Activated CD4-positive, alpha-beta T cell treated with anti-CD3 and anti-CD28 coated beads, Interleukin-2, Interleukin-6, amounts not matched to agents 100 ng/mL and 50 ng/mL, durations not matched to agents 16 hours and 8 hours (primary cell): ENCODE measurements around the gene APP.
A peak's percentile ranks its signal among the peaks of the same experiment; 100 is the strongest.

Experiments
- DNase-seq: peaks from one replicate; pipeline ENCODE4 v3.0.0-alpha.2; 2020

The APP gene

DNA sequence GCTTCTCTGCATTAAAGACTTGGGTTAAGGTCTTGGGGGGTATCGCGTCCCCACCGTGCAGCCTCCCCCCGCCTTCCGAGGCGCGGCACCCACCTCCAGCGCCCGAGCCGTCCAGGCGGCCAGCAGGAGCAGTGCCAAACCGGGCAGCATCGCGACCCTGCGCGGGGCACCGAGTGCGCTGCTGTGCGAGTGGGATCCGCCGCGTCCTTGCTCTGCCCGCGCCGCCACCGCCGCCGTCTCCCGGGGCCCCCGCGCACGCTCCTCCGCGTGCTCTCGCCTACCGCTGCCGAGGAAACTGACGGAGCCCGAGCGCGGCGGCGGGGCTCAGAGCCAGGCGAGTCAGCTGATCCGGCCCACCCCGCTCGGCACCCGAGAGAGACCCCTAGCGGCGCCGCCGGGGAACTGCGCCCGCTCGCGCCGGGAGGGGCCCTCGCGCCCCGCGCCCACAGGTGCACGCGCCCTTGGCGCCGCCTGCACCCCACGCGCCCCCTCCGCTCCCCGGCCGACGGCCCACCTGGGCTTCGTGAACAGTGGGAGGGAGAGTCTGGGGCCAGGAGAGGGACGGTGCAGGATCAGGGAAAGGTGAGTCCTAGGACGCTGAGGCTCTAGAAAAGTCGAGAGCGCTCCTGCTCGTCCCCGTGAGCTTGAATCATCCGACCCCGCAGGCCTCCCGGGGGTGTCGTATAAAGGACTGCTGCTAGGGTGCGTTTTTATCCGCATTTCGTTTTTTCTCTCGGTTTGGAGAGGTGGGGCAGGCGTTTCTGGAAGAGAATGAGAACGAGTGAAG lies at the start of gene APP:
APP (minus strand) TSS at position 300 of the 787 bp plus-strand sequence; CDS start at position 150, 150 bp downstream.
- DNase-seq: peak; percentile 92

DNA sequence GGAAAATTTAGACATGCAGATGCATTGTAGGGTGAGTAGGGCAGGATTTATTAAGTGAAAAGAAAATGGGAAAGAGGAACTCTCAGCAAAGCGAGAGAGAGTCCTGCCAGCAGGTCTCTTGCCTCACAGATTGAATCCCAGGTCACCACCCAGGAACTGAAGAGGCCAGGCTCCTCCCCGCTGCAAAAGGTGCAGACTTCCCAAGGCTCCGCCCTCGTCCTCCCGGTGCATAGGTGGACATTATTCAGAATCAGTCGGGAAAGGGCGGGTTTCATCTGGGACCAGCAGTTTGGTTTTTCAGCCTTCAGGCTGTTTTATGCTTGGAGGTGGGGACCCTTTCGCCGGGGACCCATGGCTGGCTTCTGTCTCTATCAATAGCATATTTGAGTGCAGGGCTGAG lies 41.6 kb upstream of the APP start:
- no peak for DNase-seq

DNA sequence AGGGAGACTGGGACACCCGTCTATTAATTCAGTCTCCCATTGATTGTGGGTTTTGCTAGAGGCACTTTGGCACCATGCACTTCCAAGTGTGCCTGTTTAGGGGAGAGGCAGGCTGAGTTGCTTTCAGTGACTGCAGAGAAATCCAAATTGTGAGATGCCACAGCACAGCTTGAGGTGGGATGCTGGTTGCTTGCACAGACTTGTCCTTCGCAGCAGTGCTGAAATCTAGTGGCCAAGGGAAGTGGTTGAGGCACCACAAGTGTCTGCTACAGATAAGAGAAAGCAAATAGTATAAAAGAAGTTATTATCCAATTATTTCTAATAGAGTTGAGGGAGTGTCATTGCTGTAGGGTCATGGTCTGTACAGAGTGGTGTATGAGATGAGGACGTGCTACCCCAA lies 40.0 kb upstream of the APP start:
- no peak for DNase-seq

DNA sequence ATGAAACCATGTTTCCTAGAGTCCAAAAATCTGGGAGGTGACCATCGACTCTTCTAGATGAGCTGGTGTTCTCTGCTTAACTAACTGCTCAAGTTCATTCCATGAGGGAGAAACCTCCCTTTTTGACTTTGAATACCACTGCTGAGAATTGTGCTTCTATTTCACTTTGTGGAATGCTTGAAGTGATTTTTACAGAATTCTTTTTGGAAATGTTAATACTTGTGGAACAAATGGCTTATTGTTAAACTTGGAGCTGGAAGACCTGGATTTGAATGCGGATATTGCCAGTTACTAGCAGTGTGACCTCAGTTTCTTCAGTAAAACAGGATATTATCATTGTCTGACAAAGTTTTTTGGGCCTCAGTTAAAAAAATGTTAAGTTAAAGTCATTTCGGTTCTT lies 36.5 kb upstream of the APP start:
- no peak for DNase-seq

DNA sequence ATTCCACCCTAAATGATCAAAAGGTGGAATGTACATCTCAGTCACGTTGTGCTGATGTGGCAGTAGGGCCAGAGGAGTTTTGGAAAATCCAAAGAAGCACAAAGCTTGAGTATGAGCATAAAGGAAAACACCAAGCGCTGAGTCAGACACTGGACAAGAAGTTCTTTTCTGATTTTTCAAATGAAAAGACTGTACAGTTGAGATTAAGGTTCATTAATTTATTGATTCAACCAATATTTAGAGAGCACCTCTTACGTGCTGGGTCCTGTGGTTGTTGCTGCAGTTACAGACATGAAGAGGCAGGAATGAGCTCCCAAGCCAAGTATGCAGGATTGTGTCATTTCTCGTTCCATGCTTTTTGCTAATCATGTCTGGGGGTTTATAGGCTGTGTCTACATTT lies 28.9 kb upstream of the APP start:
- DNase-seq: no peak

DNA sequence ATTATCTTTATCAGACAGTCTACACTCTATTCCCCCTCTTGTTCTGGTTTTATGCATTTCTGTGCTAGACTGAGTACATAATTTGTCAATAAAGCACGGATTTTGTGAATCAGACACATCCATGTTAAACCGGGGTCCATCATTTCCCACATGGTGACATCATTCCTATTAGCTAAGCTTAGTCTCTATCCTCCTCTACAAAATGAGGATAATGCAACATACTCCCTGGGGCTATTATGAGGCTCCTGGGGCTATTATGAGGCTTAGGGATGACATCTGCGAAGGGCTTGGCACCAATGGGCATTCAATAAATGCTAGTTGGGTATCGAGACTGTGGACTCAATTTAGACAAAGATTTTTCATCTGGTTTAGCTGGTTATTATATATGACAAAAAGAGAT lies 25.1 kb upstream of the APP start:
- DNase-seq: no peak

DNA sequence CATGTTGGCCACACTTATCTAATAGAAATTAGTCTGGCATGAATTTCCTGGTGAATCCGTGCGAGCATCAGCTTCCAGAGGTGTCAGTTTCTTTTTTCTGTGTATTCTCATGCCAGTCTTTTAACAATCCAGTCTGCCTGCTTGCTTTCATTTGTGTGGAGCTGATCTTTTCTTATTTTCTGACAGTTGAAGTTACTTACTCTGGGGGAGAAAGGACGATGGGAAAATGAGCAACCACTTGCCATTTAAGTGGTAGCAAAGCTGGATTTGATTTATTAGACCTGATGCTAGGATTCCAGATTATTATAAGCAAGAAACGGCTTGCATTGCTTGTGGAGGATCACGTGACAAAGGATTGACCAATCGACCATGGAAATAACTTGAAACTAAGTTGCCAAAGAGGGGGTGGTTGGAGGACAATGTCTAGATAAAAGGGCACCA lies 24.3 kb upstream of the APP start:
- DNase-seq: no peak

DNA sequence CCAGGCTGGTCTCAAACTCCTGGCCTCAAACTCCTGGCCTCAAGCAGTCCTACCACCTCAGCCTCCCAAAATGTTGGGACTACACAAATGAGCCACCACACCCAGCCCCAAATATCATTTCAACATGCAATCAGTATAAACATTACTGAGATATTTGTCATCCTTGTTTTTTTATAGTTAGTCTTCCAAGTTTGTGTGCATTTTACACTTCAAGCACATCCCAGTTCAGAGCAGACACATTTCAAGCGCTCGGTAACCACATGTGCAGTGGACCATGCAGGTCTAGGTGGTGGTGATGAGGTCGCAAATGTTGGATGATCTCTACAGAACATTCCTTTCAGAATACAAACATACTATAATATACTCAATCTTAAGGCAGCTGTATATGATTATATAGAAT lies 23.8 kb upstream of the APP start:
- no peak for DNase-seq

DNA sequence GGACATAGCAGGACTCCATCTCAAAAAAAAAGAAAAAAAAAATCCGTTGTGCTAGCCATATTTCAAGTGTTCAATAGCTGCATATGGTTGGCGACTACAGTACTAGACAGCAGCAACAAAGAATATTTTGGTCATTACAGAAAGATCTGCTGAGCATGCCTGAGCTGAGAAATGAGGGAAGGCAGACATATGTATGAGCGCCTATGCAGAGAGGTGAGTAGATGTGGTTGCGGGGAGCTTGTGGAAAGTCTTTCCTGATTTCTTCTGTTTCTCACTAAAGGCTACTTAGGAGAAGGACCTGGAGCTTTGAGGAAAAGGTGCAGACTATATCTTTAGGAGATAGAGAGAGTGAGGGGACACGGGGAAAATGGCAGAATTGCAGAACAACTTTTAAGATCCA lies 21.0 kb upstream of the APP start:
- DNase-seq: no peak

DNA sequence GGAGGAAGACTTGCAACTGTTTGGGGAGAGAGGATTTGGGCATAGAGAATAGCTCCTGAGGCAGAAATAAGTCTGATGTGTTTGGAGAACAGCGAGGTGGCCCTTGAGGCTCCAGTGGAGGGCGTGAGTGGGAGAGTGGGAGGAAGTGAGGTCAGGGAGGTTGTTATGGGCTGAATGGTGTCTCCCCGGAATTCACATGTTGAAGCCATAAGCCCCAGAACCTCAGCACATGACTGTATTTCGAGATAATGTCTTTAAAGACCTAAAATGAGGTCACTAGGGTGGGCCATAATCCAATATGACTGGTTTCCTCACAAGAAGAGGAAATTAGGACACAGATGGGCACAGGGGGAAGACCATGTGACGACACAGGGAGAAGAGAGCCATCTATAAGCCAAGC lies 17.9 kb upstream of the APP start:
- no peak for DNase-seq

DNA sequence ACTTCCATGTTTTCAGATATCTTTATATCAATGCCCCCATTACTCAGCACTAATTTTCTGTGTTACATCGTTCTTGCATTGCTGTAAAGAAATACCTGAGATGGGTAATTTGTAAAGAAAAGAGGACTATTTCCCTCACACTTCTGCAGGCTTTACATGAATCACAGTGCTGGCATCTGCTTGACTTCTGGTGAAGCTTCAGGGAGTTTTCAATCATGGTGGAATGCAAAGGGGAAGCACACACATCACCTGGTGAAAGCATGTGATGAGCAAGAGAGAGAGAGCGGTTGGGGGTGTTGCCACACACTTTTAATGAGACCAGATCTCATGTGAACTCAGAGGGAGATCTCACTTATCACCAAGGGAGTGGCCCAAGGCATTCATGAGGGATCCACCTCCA lies 14.9 kb upstream of the APP start:
- no peak for DNase-seq

DNA sequence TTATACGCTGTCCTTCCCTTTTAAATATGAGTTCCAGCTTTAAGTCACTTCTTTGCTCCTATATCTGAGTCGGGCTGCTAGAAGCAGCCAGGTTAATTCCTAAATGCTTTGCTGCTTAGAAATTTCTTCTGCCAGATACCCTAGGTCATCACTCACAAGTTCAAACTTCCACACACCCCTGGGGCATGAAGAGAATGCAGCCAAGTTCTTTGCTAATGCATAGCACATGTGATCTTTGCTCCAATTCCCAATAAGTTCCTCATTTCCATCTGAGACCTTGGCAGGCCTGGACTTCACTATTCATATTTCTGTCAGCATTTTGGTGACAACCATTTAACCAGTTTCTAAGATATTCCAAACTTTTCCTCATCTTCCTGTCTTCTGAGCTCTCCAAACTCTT lies 14.5 kb upstream of the APP start:
- no peak for DNase-seq

DNA sequence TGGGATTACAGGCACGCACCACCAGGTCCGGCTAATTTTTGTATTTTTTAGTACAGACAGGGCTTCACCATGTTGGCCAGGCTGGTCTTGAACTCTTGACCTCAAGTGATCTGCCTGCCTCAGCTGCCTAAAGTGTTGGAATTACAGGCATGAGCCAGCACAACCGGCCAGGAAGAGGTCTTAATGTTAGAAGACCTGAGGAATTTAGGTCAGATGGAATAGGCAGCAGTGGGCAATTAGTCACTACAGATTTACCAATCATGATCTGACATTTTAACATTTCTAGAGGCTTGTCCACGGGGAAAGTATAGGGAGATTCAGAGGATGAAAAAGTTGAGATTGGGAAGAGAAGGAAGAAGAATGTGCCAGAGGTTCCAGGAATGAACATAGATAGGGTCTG lies 8.9 kb upstream of the APP start:
- no peak for DNase-seq

DNA sequence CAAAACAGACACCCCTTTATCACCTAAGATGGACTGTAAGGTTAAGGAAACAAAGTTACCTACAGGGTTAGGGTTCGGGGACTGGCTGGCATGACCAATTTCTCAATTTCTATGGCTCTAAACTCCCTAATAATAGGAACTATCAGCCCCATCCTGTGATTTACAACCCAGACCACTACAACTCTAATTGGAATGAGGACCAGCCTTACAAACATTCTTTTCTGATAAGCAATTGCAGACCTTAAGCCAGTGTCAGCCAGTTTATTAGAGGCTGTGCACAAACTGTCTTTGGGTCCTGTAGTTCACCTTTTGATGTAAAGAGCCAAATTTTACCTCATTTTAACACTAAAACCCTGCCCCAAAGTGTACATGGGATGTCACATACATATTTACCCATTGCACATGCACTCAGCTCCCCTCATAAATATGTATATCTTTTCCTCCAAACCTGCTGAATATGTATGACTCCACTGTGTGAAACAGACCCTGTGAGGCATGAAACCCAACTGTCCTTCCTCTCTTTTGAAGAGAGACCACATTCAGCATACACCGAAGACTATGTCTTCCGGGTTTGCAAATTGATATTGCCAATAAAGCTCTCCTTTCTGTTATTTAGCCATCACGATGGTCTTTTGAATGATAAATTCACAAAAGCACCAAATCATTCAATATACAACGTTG lies 7.3 kb upstream of the APP start:
- no peak for DNase-seq

DNA sequence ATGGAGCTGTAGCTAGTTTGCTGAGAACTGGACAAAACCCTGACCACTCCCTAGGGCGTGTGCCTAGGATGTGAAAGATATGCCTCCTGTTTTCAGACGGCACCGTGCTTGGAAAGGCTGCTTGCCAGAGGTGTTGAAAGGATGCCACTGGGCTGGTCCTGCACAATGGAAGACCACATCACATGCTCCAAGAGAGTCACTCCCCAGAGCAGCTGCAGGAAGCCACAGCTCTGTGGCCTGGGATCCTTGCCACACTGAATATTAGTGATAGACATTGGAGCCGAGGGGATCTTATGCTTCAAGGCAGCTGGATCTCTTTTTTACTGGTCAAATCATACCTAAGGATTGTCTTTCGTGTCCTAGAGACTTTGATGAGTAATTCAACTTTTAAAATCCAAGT lies 6.6 kb upstream of the APP start:
- no peak for DNase-seq

DNA sequence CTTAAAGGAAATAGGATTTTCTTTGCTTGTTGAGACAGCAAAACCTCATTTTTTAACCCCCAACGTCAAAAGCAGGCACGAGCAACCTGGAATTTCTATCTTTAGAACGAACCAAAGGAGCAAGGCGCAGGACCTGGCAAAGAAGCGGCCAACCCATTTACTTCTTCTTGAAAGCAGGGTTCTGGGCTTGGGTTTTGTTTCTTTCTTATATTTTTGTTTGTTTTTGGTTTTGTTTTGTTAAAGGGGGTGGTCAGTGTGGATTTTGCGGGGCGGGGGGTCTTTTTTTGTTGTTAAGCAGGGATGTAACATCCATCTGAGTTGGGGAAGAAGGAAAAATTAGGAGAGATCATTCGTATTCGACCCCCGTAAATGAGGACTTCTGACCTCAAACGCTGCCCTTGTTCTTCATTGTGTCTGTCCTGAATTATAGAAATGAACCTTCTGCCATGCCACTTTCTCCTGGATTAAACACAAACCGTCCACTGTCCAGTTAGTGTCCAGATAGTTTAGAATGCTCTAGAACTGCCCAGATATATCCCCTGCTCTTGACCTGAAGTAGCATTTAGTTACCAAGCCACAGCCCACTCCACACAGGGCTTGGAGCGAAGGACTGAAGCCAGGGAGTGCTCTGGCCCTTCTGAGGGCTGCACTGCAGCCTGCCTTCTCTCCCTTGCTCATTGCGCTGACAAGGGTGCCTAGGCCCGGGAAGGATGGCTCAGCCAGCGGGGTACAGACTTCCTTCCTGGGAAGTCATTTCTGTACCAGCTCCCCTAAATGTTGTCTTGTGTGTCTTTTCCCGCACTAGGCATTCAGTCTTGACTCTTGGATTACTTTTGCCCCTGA lies 909 bp upstream of the APP start:
- DNase-seq: no peak

DNA sequence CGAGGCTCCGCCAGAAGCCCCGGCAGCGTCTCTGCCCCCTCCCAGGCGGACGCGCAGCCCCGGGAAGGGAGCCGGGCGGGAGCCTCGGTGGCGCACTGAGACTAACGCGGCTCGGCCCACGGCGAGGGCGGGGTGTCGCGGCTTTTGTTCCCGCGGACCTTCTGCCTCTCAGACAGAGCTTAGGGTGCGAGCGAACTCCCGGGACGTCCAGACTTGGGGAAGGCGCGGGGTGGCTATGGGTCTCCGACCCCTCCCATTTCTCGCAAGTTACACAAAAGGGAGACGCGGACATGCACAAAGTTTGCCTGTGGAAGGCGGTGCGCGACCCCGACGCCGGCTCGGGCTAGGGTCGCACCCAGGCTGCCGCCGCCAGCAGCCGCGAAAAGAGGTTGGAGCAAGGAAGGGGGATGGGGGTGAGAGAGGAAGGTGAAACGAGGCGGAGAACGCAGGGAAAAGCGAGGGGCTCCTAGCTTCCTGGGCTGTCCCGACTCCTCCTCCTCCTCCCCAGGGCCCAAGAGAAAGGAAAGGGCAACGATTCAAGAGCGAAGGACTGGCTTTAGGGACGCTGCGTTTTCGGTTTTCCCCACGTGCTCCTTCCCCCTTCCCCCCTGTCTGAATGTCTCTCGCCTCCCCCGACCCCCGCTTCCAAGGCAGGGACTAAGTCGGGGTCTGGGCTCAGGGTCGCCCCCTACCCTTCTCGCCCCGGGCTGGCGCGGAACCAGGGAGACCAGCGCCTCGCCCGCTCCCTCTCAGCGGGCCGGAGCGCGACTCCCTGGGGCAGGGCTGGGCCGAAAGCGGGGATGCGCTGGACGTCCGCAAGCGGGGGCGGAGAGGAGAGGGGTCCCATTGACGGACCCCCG lies 729 bp downstream of the APP start:
- DNase-seq: peak; percentile 64

DNA sequence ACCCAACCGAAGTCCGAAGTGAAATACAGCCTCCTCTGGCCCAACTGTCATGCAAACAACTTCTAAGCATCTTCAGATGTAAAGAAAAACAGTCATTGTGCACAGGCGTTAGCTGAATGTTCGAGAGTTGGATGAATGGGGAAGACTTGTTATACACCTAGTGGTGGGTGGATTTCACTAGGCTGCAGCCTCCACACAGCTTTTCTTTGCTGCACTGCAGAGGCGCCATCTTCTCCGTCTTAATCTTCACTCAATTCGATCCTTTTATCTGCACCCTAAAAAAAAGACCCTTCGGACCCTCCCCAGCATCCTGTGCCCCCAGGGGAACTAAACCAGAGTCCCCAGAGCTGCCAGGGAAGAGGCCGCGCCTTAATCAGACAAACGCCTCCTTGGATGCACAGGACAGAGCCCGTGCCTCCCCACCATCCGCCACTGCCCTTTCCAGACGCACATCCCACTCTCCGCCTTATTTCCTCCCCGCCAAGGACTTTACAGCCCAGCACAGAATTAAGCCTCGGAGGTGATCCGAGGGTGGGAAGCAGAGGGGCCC lies 1.4 kb downstream of the APP start:
- DNase-seq: peak; percentile 66

DNA sequence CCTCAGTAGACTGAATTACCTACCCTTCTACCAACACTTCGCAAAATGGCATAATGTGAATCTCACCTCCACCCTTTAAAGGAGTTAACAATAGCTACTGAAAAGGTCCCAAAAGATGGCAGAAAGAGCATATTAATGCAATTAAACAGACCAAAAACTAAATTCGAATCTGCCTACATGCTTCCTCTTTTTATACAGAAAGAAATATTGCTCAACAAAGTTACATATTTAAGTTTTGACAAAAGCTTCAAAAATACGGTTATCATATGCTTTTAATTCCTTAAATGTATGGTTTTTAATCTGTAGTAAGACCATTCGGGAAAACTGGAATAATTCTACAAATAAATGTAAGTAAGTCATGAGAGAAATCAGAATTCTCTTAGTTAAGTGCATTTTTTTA lies 2.2 kb downstream of the APP start:
- no peak for DNase-seq

DNA sequence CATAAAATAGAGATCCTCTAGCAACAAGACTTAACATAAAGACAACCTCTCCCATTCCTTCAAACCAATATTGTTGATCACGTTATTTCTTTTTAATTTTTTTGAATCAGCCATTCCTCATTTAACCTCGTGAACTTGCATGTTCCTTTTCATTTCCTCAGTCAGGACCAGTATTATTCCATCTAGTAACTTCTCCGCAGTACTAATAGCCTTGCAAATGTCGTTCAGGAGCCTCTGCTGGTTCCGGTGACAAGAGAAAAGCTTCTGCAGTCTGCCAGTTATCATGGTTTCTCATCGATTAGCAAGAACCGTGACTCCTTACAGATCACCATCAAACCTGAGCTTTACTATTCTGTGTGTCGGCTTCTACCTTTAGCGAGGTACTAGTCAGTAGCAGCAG lies 3.0 kb downstream of the APP start:
- DNase-seq: no peak

DNA sequence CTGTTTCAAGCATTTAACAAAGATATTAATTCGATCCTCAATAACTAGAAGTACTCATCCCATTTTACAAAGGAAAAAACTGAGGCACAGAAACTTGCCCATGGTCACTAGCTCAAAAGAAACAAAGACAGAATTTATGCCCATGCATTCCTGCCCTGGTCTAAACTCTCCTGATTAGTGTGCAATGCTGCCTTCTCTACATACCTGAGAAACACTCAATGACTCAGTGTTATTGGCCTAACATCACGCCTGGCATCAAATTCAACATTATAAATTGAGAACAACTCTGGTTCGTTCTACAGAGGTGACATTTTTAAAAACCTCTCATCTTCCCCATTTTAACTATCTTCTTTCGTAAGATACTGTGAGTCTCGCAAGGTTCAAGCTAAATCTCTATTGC lies 5.2 kb downstream of the APP start:
- DNase-seq: no peak

DNA sequence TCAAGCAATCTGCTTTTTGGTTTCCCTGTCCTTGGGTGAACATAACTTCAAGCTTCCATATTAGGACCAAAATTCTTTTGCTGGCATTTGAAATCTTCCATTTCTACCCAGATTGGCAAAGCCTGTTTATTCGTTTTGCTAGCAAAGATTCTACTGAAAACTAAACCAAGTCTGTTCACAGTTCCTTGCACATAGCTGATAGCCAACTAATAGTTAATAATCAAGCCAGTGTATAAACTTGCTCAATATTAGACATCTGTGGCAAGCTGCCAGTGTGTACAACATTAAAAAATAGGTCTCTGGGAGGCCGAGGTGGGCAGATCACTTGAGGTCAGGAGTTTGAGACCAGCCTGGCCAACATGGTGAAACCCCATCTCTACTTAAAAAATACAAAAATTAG lies 6.3 kb downstream of the APP start:
- DNase-seq: no peak

DNA sequence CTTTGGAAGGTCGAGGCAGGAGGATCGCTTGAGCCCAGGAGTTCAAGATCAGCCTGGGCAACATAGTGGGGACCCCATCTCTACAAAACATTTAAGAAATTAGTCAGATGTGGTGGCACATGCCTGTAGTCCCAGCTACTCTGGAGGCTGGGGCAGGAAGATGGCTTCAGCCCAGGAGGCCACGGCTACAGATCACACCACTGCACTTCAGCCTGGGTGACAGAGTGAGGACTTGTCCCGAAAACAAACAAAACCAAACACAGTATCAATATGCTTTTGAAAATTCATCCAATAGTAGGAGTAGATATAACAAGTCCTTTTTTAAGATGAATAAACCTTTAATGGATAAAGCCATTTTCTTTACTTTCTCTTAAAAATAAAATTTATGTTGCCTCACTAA lies 8.5 kb downstream of the APP start:
- no peak for DNase-seq
